Measurements from ENCODE around the gene YIPF3.

The YIPF3 gene

DNA sequence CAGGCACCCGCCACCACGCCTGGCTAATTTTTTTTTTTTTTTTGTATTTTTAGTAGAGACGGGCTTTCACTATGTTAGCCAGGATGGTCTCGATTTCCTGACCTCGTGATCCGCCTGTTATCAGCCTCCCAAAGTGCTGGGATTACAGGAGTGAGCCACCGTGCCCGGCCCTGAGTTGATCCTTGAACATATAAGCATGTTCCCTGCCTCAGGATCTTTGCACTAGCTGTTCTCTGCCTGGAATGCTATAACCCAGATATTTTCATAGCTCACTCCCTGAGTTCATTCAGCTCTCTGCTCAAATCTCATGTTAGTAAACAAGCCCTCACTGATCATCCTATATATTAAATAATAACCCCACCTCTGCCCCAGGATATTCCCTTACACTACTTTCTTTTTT is 52.4 kb downstream of the YIPF3 start:
- no peak for DNase-seq (ENCODE audit: low read depth)

DNA sequence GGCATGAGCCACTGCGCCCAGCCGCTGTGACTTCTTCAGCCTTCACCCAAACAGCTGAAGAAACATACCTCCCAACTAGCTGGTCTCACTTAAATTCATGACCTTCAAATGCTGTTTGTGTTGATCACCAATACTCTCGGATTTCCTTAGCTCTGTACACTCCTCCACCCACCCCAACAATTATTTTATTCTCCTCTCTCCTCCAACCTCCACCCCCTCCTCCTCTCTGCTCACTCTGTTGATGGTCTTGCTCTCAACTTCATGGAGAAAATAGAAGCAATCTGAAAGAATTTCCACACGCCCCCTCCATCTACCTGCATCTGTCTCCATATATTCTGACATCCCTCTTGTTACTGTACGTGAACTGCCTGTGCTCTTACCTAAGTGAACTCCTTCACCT is 54.8 kb downstream of the YIPF3 start:
- no peak for DNase-seq (ENCODE audit: low read depth)
